Motor neuron (in vitro differentiated cells): Measurements from ENCODE around the gene IMMP2L. TPM values are rescaled to one million over a fixed set of nuclear protein-coding genes. Genes with fewer than 3 reads are reported as not detected.
A peak's percentile ranks its signal among the peaks of the same experiment; 100 is the strongest.

ENCODE experiments used
- ATAC-seq, 8 experiments: fragments of 200-7000 bp; cut with Tn5 transposase; replicated peaks in 6 of 8; 2 replicates each; pipeline ENCODE4 v1.8.0; 2021; ENCODE audit warnings: mild to moderate bottlenecking in 8 of 8, moderate library complexity in 8 of 8
- H3K27ac ChIP-seq, 2 donors: fragments of 250-450 bp; sonication (Bioruptor Pico); 2 replicates each; pipeline ENCODE4 v1.9.0; 2021; ENCODE audit warnings: antibody characterized with exemption in 2 of 2, mild to moderate bottlenecking in 2 of 2, moderate library complexity in 1 of 2
- H3K4me1 ChIP-seq, 2 donors: fragments of 250-450 bp; sonication (Bioruptor Pico); replicated peaks in 1 of 2; 2 replicates each; pipeline ENCODE4 v1.6.1; 2021; ENCODE audit warnings: antibody characterized with exemption in 2 of 2, mild to moderate bottlenecking in 2 of 2, moderate library complexity in 1 of 2
- H3K4me3 ChIP-seq, 5 donors: fragments of 250-450 bp; sonication (Bioruptor Pico); 2 replicates each; pipeline ENCODE4 v1.9.0; 2021; ENCODE audit warnings: antibody characterized with exemption in 5 of 5, mild to moderate bottlenecking in 5 of 5, moderate library complexity in 4 of 5
- WGBS, 10 experiments: fragments of 450-650 bp; shearing (Covaris generic); methylation state at CpG; one replicate each; pipeline ENCODE4 v1.0.0; 2022; 5-methylcytosine and 5-hydroxymethylcytosine counted together
- in situ Hi-C, 9 experiments: fragments of 400-800 bp; cut with MboI; loops; one replicate each; pipeline ENCODE4 v1.15.0; 2021; ENCODE audit warnings: low sequenced_read_pairs in 9 of 9, low pct_unique_long_range_greater_than_20kb in 2 of 9; ENCODE audit not compliant: unreplicated experiment in 9 of 9
- total RNA-seq, 8 experiments: library from RNA; unstranded; fragments of 300-600 nt; gene quantifications; 2 replicates each; pipeline versions ENCODE4 v1.2.3 to v1.2.4, GENCODE V29; 2022

The IMMP2L gene
- total RNA-seq, 8 experiments from 2014 or later: 9.9 to 78.5 (median 19.3) TPM

GRCh38 chr7:111173528-111173927 is 388.8 kb downstream of the IMMP2L start:
- ATAC-seq: no peak
- H3K27ac ChIP-seq: no peak overlapping the region
- peaks cover 0 to 3% of the 10 kb centered on the region in 2 donors for H3K4me1 ChIP-seq
- no peak overlapping the region for H3K4me3 ChIP-seq
- WGBS, 10 experiments: 57 to 80% (median 68%) methylated on average over 1 to 2 of the region's 2 CpGs; no CpG with 5 or more reads in 2 of the 10 experiments
- in situ Hi-C loops: no loop called here

- in situ Hi-C loops: no loop called here
- H3K4me1 ChIP-seq: peaks cover 0 to 9% of the 10 kb centered on the region in 2 donors
- H3K27ac ChIP-seq: no peak overlapping the region
- no peak overlapping the region for H3K4me3 ChIP-seq
- ATAC-seq: no peak
- 57 to 100% (median 89%) methylated on average over 1 to 2 of the region's 2 CpGs for WGBS, 10 experiments
These were observed 389.6 kb downstream of the IMMP2L start for GRCh38 chr7:111172564-111173257.

- Histone ChIP-seq H3K4me3 (no peak overlapping the region), H3K27ac (no peak overlapping the region), H3K4me1 (peaks cover 0 to 9% of the 10 kb centered on the region in 2 donors)
- peak in 2 of 8 experiments; percentile 47 to 86 for ATAC-seq
- in situ Hi-C loops: no loop called here
- 0 to 67% (median 51%) methylated on average over 1 to 2 of the region's 2 CpGs; no CpG with 5 or more reads in 1 of the 10 experiments for WGBS, 10 experiments
These were observed 394.1 kb downstream of the IMMP2L start for GRCh38 chr7:111168182-111168581.

- Histone ChIP-seq H3K4me3 (no peak overlapping the region), H3K4me1 (peaks cover 0 to 9% of the 10 kb centered on the region in 2 donors), H3K27ac (no peak overlapping the region)
- in situ Hi-C loops: no loop called here
- no peak for ATAC-seq
- whole genome bisulfite sequencing, 10 experiments: 92 to 100% (median 100%) methylated on average over 1 of the region's 1 CpG; no CpG with 5 or more reads in 4 of the 10 experiments
These were observed 397.9 kb downstream of the IMMP2L start for GRCh38 chr7:111164442-111164841.

DNA sequence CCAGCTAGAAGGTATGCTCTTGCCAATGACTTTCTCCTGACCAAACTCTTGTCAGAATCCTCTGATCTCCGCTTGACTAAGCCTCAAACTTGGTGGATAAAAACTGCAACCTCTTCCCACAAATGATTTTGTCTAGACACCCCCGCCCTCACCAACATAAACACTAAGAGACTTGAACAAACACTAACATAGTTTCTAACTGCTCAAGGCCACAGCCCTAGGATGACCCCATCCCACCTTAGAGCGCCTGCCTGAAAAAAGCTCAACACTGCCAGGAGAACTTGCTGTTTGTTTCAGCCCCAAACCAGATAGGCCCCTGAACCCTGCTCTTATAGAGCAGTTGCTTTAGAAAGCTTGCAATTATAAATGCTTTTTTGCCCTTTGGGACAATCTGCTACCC is 399.6 kb downstream of the IMMP2L start:
- WGBS, 10 experiments: 60 to 100% (median 96%) methylated on average over 1 to 3 of the region's 3 CpGs; no CpG with 5 or more reads in 1 of the 10 experiments
- in situ Hi-C loops: no loop called here
- ATAC-seq: no peak
- no peak overlapping the region for H3K4me3 ChIP-seq
- no peak overlapping the region for H3K27ac ChIP-seq
- H3K4me1 ChIP-seq: no peaks in the 10 kb centered on the region

GRCh38 chr7:111160297-111160696 is 402.0 kb downstream of the IMMP2L start:
- H3K4me1 ChIP-seq: no peaks in the 10 kb centered on the region
- ATAC-seq: peak in 3 of 8 experiments; percentile 48 to 61 (median 55)
- H3K27ac ChIP-seq: no peak overlapping the region
- in situ Hi-C loops: no loop called here
- no peak overlapping the region for H3K4me3 ChIP-seq

DNA sequence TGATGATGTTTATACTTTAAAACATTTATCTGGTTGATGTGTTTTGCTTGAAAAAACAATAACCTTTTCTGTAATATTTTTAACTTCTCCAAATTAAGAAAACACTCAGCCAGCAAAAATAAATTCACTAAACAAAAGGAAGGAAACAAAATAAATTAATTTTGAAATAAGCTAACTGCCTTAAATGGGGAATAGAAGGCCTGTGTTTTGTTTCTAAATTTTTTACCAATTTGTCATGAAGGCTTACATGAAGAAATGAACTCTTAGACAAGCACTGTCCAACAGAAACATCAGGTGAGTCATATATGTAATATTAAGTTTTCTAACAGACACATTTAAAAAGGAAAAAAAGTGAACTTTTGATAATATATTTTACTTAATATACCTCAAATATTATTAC is 402.9 kb downstream of the IMMP2L start:
- Histone ChIP-seq H3K27ac (no peak overlapping the region), H3K4me1 (no peaks in the 10 kb centered on the region), H3K4me3 (no peak overlapping the region)
- ATAC-seq: no peak
- in situ Hi-C loops: no loop called here

GRCh38 chr7:111150709-111151108 is 411.6 kb downstream of the IMMP2L start:
- in situ Hi-C loops: no loop called here
- 67 to 100% (median 89%) methylated on average over 1 of the region's 1 CpG for WGBS, 10 experiments
- no peak overlapping the region for H3K4me3 ChIP-seq

GRCh38 chr7:111147708-111148533 is 414.4 kb downstream of the IMMP2L start:
- ATAC-seq: peak in 3 of 8 experiments; percentile 39 to 59 (median 55)
- in situ Hi-C loops: no loop called here
- Histone ChIP-seq H3K4me3 (no peak overlapping the region), H3K4me1 (no peaks in the 10 kb centered on the region), H3K27ac (no peak overlapping the region)
- 36 to 97% (median 89%) methylated on average over 3 to 6 of the region's 6 CpGs for WGBS, 10 experiments

More at GRCh38 chr7:111150709-111151108, 411.6 kb downstream of the IMMP2L start:
- no peak overlapping the region for H3K27ac ChIP-seq
- no peaks in the 10 kb centered on the region for H3K4me1 ChIP-seq
- no peak for ATAC-seq

DNA sequence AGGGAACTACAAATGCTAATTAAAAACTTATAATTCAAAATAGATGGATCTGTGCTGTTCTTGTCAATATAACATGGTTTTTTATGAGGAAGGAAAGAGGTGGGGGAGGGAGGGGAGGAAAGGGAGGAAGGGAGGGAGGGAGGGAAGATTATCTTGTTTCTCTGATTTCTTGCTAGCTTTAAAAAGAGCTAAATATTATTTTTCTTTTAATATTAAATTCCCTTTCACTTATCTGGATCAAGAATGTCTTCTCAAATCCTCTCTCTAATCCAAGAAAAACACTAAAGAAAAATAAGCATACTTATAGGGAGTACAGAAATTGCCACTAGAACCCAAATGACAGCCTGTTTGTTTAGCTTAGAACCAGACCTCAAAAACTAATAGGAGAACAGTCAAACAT is 416.2 kb downstream of the IMMP2L start:
- H3K27ac ChIP-seq: no peak overlapping the region
- no peak overlapping the region for H3K4me3 ChIP-seq
- in situ Hi-C loops: no loop called here
- ATAC-seq: no peak
- H3K4me1 ChIP-seq: no peaks in the 10 kb centered on the region

DNA sequence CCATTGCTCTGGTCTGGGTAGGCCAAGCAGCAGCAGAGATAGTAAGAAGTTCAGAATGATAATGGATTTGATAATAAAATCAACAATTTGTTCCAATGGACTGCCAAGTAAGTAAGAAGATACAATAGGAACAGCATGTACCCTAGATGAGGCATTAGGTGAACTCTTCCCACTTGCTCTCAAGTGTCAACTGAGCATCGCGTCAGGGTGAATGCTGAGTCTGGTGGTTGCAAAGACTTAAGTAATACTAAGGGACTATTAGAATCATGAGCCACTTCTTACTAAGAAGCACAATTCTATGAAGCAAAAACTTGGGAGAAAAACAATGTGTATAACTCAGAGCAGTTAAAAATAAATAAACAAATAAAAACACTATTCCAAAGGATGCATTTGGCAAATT is 416.8 kb downstream of the IMMP2L start:
- WGBS, 10 experiments: 86 to 100% (median 100%) methylated on average over 1 to 2 of the region's 2 CpGs; no CpG with 5 or more reads in 4 of the 10 experiments
- Histone ChIP-seq H3K4me3 (no peak overlapping the region), H3K4me1 (no peaks in the 10 kb centered on the region), H3K27ac (no peak overlapping the region)
- in situ Hi-C loops: no loop called here
- ATAC-seq: no peak

DNA sequence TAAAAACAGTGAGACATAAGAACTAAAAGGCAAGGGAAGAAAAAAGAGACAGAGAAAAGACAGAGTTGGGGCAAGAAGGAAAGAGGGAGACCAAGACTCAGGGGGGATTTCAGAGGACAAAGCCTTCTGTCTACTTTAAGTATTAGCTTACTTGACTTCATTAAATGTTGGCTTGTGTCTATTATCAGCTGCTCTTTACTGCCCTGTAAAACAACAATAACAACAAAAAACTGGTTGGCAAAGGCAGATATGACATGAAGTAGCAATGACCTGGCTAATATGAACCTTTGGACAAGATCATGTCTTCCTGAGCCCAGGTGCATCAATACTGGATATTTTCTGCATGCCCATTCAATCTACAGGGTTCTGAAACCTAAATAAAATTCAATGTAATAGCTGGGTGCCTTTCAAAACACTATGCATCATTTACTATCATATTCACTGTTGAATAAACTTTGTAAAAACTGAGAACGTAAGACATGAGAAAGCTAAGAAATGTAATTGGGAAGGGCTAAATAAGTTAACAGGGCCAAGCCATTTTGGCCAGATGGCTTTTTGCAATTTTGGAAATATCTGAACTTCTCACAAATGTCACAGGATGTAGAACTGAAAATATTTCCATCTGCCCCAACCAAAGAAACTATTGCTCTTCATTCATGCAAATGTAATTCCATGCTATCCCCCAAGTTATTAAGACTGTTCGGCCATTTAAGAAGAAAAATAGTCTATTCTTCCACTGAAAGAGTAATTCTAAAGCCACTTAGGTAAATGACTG is 422.0 kb downstream of the IMMP2L start:
- no peak overlapping the region for H3K4me3 ChIP-seq
- no peak for ATAC-seq
- in situ Hi-C loops: no loop called here
- H3K4me1 ChIP-seq: no peaks in the 10 kb centered on the region
- no peak overlapping the region for H3K27ac ChIP-seq
- 33 to 100% (median 95%) methylated on average over 1 to 2 of the region's 2 CpGs for WGBS, 10 experiments

GRCh38 chr7:111138586-111138985 is 423.7 kb downstream of the IMMP2L start:
- Histone ChIP-seq H3K4me1 (no peaks in the 10 kb centered on the region), H3K27ac (no peak overlapping the region), H3K4me3 (no peak overlapping the region)
- no peak for ATAC-seq
- in situ Hi-C loops: no loop called here
